PFSK-1 (cell line): Measurements from ENCODE around the gene HSF5.

Experiments
- FOXP2 ChIP-seq: optimal IDR thresholded peaks from 2 replicates; pipeline ENCODE3; 2011; ENCODE audit warnings: borderline replicate concordance, control low read depth, inconsistent platforms; ENCODE audit not compliant: insufficient read depth; ENCODE audit errors: extremely low read length, extremely low read depth
- POLR2AphosphoS5 ChIP-seq: IDR thresholded peaks from 2 replicates; pipeline ENCODE4 v1.6.1; 2012; ENCODE audit warnings: low read depth, mild to moderate bottlenecking, control low read depth, low read length, moderate library complexity
- REST ChIP-seq, 2 experiments: IDR thresholded peaks; 2 replicates each; pipeline versions ENCODE4 v1.6.1 to v1.8.0; 2011 to 2012; ENCODE audit warnings: low read depth in 2 of 2, low read length in 2 of 2, control low read depth in 1 of 2, inconsistent platforms in 1 of 2, mild to moderate bottlenecking in 1 of 2, moderate library complexity in 1 of 2; ENCODE audit not compliant: insufficient read depth in 1 of 2
- SIN3A ChIP-seq: IDR thresholded peaks from 2 replicates; pipeline ENCODE4 v1.6.1; 2012; ENCODE audit warnings: mild to moderate bottlenecking, low read length, moderate library complexity, borderline replicate concordance; ENCODE audit not compliant: insufficient read depth
- TAF1 ChIP-seq: IDR thresholded peaks from 2 replicates; pipeline ENCODE4 v1.6.1; 2012; ENCODE audit warnings: low read length, control low read depth, borderline replicate concordance; ENCODE audit not compliant: insufficient read depth

Gene HSF5

DNA sequence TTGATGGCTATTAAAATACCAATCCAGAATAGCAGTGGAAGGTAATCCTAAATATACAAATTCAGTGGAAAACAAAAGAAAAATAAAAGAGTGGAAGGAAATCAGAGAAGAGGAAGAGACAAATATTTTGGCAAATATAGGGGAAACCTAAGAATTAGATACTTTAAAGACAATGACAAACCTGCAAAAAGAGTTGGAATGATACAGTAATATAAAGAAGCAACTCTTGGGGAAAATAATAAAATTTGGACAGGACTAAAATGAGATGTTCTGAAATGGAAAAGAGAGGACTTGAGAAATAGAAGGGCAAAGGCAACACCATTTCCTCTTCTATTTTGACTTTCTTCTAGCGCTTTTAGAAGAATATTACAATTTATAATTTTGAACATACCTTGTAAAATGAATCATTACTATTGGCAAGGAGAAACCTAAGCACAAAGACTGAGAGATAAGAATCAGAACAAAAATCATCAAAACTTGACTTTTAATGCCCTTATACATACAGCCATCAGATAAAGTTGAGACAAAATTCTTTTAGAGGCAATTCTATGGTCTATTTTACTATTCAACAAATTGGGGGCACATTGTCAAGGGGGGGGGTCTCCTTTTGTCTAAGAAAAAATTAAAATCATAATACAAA, 76.0 kb downstream of the HSF5 start:
- no peak for TF ChIP-seq REST (IDR thresholded peaks at IDR 0.05; ENCODE audit: insufficient read depth in 1 of 2, low read depth in 2 of 2, low read length in 2 of 2)
- TF ChIP-seq TAF1: no peak
- TF ChIP-seq POLR2AphosphoS5: no peak
- no peak for TF ChIP-seq SIN3A
- TF ChIP-seq FOXP2: no peak

DNA sequence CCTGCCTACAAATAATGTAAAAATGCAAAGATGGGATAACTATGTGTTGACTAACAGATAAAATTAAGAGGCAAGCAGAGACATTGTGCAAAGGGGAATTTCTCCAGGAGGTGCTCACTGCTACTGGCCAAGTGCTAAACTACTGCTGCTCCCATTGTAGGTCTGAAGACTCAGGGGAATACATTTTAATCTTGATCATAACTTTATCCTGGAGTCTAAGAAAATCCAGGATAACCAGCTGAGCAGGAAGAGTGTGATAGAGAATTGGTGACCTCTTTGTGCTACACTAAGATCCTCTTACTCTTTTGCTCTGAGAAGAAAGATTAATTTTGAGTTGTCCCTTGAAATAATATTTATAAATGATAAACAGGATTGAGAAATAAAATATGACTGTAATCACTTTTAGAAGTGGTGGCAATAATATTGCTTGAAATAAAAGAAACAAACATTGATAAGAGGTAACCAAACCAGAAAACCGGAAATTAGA, 76.8 kb downstream of the HSF5 start:
- TF ChIP-seq SIN3A (no peak), REST (IDR thresholded peaks at IDR 0.05; ENCODE audit: insufficient read depth in 1 of 2, low read depth in 2 of 2, low read length in 2 of 2) (no peak), POLR2AphosphoS5 (no peak), FOXP2 (no peak), TAF1 (no peak)

DNA sequence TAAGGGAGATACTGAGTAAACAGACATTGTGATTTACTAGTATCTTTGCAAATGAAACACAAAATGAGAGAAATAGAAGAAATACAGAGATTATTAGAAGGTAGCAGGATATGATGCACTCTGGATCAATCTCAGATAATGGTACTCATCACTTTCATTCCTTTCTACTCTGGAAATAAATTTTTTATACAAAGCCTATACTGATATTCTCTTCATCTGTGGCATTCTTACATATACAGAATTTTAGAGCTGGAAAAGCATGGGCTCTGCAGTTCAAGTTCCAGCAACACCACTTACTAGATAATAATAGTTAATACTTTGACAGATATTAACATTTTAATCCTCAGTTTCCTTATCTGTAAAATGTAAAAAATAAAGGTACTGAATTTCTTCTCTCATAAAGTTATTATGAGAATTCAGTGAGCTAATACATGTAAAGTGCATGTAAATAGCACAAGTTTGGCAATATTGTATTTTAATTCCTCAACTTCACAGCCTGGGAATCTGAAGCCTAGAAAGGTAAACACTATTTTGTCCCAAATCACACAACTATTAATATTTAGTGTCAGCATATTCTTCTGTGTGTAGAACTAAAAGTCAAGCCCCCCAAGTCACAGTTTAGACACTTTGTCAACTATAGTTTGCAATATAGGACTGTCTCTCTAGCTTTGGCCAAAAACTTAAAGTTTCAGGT, 77.3 kb downstream of the HSF5 start:
- TF ChIP-seq POLR2AphosphoS5 (no peak), REST (IDR thresholded peaks at IDR 0.05; ENCODE audit: insufficient read depth in 1 of 2, low read depth in 2 of 2, low read length in 2 of 2) (no peak), SIN3A (no peak), FOXP2 (no peak)

- TF ChIP-seq TAF1: no peak
These were observed 78.8 kb downstream of the HSF5 start for GRCh38 chr17:58409432-58409831.

DNA sequence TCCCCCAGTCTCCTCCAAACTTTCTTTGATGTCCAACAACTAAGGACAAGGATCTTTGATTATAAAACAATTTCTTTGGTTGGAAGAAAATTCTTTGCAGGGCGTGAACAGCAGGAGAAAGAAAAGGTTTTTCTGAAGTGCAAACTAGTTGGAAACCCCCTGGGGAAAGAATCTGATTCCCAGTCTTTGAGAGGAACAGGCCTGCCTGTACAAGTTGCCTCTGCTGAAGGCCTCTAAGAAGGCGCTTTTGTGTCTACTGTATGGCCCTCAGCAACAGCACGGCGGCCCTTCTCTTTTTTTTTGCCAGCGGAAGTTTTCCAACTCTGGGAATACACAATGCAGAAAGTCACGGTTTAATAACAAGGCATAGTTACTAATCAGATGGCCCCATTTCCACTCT, 84.9 kb downstream of the HSF5 start:
- TF ChIP-seq SIN3A (no peak), REST (IDR thresholded peaks at IDR 0.05; ENCODE audit: insufficient read depth in 1 of 2, low read depth in 2 of 2, low read length in 2 of 2) (no peak), FOXP2 (no peak), POLR2AphosphoS5 (no peak), TAF1 (no peak)
